GM12873 (cell line): ENCODE measurements around the gene TRMT112.

ENCODE experiments used
- CTCF ChIP-seq: IDR thresholded peaks from 2 replicates; pipeline ENCODE4 v1.5.1; 2012; ENCODE audit warnings: low read depth, mild to moderate bottlenecking, moderate library complexity, low read length, control low read depth; ENCODE audit not compliant: insufficient read depth; ENCODE audit errors: missing control alignments

TRMT112 gene

DNA sequence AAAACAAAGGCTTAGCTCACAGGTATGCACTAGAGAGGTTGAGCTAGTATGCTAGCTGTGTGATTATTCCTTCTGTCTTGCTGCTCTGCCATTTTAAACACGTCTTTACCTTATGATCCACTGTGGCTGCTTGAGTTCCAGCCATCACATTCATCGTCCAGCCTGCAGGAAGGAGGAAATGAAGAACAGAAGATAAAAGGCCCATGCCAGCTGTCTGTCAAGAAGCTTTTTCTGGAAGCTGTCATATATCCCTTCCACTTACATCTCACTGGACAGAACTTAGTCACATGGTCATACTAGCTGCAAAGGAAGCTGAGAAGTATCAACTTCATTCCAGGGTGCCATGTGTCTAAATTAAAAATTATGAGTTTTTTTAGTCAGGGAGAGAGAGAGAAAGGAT lies 10.0 kb upstream of the TRMT112 start:
- TF ChIP-seq CTCF = no peak

DNA sequence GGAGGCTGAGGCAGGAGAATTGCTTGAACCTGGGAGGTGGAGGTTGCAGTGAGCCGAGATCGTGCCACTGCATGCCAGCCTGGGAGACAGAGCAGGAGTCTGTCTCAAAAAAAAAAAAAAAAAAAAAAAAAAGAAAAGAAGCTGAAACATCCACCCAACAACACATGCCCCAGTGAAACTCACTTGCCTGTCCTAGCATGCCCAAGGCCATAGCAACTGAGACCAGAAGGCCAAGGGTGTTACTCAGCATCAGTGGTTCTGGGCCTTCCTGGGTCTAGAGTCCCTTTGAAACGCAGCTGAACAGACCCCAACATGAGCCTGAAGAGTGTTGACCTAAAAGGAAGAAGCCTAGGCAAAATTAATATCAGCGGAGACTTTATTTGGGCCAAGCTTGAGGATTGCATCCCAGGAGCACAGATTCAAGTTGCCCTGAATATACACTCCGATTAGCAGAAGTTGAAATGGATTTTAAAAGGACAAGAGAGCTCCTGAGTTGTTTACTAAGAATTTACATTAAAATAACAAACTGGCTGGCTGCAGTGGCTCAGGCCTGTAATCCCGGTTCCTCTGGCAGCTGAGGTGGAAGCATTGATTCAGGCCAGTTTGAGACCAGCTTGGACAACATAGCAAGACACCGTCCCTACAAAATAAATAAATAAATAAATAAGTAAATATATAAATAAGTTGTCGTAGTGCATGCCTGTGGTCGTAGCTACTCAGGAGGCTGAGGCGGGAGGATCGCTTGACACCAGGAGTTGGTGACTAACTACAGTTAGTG lies 7.5 kb upstream of the TRMT112 start:
- no peak for TF ChIP-seq CTCF

DNA sequence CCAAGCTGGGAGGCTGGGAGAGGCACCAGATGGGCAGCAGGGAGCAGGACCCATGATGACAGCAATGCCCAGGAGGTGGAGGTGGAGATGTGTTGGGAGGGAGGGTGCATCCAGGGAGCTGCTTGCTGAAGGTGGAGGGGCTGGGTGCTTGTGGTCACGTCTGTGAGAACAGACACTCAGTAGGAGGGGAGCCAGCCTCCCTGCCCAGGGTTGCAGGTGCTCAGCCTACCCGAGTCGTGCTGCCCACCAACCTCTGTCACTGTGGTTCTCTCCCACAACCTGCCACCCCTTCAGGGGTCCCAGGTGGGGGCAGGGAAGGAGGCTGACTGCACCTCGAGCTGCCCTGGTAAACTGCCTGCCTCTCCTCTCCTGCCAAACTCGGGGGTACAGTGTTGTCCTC lies 6.0 kb upstream of the TRMT112 start:
- no peak for TF ChIP-seq CTCF

DNA sequence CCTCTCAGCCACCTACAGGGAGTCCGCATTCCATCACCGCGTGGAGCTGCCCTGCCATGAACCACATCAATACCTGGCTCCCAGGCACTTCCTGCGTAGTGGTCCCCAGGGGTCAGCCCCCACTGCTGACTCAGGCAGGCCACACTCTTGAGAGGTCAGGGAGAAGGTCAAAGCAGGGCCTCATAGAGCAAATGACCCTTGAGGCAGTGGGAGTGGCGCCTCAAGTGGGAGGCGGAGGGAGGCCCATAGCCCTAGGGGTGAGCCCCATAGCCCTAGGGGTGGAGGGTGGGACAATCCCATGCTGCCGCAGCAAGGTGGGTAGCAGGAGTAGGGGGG lies 5.5 kb upstream of the TRMT112 start:
- TF ChIP-seq CTCF = no peak

- TF ChIP-seq CTCF = no peak
Observed at GRCh38 chr11:64321533-64321932, 4.2 kb upstream of the TRMT112 start.

GRCh38 chr11:64321026-64321425 lies 3.7 kb upstream of the TRMT112 start:
- no peak for TF ChIP-seq CTCF

- no peak for TF ChIP-seq CTCF
Observed at GRCh38 chr11:64320556-64320955, 3.2 kb upstream of the TRMT112 start.
